ENCODE results near the gene LDB2.

DNA sequence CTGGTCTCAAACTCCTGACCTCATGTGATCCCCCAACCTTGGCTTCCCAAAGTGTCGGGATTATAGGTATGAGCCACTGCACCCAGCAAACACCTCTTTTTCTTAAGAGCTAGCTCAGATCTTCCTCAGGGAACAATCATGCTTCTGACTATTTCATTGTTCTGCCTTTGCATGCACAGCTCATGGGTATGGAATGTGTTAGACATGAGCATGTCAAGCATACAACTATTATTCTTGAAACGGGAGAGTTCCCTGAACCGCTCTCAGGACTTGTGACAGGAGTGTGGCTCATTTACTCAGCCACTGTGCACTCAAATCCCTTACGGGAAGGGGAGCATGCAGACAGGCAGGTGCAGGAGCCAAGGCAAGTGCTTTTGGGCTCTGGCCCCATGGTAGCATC is 440.5 kb downstream of the LDB2 start:
- TF ChIP-seq POLR2AphosphoS5 (IDR thresholded peaks at IDR 0.05; ENCODE audit: borderline replicate concordance, low read depth, low read length) (no peak), EZH2 (IDR thresholded peaks at IDR 0.05) (no peak)
